ENCODE measurements around the gene GHDC.
"Not testable (repeated sequence)": the region's sequence is repeated elsewhere in the genome, so short reads cannot be mapped to it uniquely, and the experiment has no call there.

The GHDC gene, protein sequence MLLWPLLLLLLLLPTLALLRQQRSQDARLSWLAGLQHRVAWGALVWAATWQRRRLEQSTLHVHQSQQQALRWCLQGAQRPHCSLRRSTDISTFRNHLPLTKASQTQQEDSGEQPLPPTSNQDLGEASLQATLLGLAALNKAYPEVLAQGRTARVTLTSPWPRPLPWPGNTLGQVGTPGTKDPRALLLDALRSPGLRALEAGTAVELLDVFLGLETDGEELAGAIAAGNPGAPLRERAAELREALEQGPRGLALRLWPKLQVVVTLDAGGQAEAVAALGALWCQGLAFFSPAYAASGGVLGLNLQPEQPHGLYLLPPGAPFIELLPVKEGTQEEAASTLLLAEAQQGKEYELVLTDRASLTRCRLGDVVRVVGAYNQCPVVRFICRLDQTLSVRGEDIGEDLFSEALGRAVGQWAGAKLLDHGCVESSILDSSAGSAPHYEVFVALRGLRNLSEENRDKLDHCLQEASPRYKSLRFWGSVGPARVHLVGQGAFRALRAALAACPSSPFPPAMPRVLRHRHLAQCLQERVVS

DNA sequence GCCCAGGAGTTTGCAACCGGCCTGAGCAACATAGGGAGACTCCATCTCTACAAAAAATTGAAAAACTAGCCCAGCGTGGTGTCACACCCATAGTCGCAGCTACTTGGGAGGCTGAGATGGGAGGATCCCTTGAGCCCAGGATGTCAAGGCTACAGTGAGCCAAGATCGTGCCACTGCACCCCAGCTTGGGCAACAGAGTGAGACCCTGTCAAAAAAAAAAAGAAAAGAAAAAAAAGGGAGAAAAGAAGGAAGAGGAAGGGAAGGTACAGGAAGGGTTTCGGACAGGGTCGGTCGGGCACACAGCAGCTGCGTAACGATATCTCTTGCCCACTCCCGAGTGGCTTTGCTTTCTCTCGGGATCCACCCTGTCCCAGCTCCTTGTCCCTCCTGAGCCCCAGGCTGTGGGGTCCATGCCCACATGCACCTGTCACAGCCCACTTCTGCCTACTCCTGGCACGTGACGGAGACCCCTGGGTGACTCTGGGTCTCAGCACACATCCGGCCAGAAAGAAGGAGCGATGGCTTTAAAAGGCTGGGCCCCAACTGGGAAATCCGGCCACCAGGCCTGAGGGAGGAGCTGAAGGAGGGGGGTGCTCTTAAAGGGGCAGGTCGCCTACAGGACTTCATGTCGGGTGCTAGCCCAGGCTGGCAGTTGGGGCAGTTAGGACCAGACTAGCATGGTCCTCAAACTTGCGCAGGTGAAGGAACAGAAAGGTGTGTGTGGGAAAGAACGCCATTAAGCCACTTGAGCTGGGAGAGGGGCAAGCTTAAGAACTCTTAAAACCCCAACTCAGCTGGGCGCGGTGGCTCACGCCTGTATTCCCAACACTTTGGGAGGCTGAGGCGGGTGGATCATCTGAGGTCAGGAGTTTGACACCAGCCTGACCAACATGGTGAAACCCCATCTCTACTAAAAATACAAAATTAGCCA is at the start of gene GHDC:
Gene GHDC, minus strand, starts transcription at position 526 of the 931 bp plus-strand sequence. CDS start 913 bp downstream, outside the sequence.
- DNase-seq: peak; percentile 81

DNA sequence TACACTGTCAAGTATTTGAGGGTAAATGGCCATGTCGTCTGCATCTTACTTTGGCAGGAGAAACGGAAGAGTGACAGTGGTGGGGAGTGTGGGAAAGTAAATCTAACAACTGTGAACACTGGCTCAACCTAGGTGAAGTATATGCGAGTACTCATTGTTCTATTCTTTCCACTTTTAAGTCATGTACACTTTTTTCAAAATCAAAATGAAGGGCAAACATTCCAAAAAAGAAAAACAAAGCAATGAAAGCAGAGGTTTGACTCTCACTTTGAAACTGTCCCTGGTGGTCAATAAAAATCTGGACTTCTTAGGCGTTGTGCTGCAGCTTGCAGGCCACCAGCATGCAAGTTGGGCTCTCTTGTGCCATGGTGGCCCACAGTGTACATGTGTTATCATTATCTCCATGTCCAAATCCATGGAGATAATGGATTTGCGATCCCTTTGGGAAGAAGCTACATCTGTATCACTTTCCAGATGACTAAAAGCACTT is 49.2 kb upstream of the GHDC start:
- DNase-seq: no peak

DNA sequence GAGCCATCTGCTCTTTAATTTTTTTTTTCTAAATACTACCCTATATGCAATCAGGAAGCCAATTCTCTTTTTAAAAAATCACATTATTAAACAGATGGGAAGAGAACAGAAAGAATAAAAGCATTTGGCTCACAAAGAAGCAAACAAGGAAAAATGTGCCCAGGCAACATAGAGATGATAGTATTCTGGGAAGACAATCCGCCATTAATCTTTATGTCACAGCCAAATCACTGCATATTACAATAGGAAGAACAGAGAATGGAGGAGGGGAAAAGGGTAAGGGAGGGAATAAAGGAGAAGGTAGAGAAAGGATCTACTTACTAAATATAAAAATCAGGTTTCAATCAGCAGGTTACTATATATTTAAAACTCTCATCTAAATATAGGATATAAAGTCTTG is 47.6 kb upstream of the GHDC start:
- DNase-seq: no peak

DNA sequence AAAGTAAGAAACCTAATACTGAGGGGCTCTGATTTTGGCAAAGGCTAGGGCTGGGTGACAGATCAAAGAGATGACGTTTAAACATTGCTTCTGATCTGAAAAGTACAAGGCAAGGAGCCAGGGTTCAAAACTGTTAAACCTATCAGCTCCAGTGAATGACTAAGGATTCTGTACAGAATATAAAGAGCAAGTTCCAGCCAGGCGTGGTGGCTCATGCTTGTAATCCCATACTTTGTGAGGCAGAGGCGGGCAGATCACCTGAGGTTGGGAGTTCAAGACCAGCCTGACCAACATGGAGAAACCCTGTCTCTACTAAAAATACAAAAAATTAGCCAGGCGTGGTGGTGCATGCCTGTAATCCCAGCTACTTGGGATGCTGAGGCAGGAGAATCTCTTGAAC is 46.6 kb upstream of the GHDC start:
- not testable (repeated sequence) for DNase-seq

DNA sequence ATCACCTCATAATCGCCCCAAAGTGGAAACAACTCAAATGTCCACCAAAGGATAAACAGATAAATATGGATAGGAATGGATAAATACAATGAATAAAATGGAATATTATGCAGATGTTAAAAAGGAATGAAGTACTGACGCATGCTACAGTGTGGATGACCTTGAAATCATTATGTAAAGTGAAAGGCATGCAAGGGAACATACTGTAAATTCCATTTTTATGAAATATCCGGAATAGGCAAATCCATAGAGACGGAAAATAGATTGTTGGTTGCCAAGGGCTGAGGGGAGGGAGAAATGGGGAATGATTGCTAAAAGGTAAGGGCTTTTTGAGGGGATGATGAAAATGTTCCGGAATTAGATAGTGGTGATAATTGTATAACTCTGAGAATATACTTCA is 45.9 kb upstream of the GHDC start:
- no peak for DNase-seq

DNA sequence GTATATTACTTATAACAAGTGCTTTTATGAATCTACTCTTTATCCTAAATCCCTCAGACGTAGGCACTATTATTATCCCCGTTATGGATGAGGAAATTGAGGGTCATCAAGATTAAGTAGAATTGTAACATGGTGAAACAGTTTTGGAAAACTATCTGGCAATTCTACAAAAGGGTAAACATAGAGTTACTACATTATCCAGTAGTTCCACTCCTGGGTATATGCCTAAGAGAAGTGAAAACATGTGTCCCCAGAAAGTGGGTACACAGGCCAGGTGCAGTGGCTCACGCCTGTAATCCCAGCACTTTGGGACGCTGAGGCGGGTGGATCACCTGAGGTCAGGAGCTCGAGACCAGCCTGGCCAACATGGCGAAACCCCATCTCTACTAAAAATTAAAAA is 45.3 kb upstream of the GHDC start:
- DNase-seq: not testable (repeated sequence)

DNA sequence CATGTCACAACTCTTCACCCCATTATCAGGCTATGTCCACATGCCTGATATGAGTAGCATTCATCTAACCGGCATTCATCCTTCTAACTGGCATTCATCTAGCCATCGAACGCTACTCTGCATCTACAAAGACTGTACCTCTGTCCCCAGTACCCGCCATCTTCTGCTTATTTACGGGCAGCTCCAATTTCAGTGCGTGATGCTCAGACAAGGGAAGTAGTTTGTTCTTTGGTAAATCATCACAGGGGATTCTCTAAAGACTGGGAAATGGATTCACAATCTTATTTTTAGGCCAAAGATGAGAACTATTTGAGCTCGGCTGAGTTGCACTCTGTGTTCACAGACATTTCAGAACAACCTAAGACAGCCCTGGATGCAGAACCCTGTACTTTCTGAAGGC is 42.5 kb upstream of the GHDC start:
- no peak for DNase-seq

DNA sequence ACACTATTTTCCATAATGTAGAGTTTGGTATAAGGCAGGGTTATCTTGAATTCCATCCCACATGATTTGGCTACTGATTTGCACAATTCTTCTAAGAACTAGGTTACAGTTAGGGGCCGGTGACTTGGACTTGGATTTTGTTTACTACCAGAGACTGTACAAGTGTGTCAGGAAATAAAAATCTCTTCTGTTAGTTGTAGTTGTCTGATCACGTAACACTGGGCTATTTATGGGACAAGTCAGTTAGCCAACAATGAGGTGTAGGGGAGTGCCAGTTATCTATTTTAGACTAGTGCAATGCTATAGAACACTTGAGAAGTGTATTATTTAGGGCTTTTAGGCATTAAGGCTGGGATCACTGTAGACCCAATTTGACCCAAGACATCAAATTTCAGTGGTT is 39.7 kb upstream of the GHDC start:
- DNase-seq: no peak

DNA sequence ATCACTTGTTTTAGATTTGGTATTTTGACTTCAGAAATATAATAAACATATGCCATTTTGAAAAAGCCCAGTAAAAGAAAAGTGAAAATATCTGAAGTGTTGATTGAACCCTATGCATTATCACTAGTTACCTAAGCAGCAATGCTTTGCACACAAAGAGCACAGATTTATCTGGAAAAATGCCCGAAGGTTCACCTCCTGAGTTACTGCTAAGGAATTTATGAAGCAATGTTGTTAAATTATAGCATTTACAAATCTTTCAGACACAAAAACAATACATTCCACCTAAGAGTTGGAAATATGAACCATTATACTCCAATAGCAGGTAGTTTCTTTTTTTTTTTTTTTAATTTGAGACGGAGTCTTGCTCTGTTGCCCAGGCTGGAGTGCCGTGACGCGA is 38.9 kb upstream of the GHDC start:
- DNase-seq: no peak

DNA sequence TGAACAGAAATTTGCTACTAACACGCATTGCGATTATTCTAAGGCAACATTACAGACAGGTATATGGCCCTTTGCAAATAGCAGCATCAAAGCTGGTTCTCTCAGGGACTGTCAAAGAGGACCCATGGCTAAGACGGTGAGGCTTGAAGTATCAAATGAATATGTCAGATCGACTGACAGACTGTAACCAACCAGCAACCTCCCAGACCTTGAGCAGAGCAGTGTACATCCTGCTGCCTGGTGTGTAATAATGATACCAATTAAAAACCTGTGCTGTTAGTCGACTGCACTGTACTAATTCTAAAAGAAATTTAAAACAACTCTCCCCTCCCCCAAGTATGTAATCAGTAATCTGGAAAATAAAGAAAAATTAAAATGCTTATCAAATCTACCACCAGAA is 35.9 kb upstream of the GHDC start:
- DNase-seq: no peak

DNA sequence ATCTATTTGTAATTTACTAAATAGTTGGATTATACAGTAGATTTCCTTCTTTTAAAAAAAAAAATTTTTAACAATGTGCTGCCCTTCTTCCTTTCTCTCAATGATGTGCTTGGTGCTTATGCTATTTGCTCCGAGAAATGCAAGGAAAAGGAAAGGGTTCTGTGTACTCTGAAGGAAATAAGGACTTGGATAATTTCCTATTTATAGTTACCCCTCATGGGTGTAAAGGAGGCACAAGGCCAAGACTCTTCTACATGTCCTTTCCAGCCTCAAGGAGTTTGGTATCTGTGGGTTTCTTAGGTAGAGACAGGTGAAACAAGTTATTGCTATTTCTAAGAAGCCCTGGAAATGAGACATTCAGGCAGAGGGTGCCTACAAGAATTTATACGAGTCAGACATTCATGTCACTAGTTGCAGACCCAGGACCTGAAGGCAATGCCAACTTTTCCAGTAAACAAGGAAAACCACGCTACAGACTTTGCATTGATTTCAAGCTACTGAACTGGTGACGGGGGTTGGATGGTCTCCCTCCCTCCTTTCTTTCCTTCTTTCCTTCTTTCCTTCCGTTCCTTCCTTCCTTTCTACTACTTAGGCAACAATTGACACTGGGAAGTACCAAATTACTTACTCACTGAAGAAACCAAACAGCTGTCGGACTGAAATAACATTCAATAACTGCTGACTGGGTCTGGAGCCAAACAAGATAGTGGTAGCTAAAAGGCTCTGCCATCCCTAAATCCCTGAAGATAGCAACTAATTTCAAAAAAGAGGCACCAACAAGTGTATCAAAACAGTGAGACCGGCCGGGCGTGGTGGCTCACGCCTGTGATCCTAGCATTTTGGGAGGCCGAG is 33.8 kb upstream of the GHDC start:
- DNase-seq: no peak

DNA sequence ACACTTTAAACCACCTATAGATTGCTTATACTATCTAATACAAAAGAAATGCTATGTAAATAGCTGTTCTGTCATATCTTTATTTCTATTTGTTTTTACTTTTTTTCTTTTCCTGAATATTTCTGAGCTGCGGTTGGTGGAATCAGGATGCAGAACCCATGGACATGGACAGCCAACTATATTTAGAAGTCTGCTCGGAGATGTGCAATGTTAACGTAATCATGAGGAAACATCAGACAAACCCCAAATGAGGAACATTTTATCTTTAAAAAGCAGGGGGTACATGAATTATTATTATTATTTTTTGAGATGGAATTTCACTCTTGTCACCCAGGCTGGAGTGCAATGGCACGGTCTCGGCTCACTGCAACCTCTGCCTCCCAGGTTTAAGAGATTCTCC is 31.4 kb upstream of the GHDC start:
- DNase-seq: no peak

DNA sequence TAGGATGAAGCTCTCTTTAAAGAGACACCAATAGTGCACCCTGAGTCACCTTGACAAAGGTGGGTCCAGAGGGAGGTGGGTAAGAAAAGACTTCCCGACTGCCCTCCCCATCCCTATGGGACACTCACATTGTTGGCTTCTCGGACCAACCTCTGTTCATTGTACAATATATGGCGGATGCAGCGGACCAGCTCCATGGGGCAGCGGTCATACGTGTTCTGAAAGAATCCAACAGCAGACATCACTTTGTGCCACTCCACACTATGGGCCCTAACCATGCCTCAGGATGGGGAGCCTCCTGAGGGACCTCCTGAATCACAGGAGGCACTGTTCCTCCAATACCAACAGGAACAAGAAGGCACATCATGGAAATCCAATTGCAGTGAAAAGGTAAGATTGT is 30.4 kb upstream of the GHDC start:
- DNase-seq: no peak

DNA sequence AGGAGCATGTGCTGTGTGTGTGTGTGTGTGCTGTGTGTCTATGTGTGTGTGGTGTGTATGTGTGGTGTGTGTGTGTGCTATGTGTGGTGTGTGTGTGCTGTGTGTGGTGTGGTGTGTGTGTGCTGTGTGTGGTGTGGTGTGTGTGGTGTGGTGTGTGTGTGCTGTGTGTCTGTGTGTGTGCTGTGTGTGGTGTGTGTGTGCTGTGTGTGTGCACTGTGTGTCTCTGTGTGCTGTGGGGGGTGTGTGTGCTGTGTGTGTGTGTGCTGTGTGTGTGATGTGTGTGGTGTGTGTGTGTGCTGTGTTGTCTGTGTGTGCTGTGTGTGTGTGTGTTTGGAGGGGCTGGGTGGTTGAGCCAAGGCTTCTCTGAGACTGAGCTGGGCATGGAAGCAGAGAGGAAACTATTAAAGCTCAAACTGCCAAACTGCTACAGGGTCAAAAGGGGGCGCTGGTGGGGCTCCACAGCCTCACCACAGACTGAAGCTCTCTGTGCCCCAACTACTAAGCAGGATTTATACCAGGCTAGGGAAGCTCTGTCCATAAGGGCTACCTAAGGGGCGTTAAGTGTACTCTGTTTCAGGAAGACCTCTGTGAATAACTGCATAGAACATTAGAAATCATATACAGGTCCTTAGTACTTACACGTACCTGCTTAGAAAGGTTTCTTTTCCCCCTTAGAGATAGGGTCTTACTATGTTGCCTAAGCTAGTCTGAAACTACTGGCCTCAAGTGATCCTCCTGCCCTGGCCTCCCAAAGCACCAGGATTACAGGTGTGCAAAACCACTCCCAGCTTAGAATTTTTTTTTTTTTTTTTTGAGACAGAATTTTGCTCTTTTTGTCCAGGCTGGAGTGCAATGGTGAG is 27.8 kb upstream of the GHDC start:
- peak; percentile 48 for DNase-seq

DNA sequence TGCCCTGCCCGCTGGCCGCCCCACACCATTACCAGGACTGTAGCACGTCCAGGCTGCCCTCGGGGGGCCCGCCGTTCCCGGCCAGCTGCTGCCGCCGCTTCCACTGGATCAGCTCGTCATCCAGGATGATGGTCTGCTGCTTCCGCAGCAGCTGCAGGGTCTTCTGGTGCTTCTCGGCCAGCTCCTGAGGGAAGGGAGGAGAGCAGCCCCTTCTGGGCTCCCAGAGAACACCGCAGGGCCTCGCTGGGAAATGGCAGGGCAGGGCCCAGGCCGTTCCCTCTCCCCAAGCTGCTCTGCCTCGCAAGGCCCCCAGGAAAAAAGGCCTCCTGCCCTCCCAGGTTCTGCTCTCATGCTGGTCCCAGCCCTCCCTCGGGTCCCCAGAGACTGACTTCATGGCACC is 25.0 kb upstream of the GHDC start:
- not testable (repeated sequence) for DNase-seq

DNA sequence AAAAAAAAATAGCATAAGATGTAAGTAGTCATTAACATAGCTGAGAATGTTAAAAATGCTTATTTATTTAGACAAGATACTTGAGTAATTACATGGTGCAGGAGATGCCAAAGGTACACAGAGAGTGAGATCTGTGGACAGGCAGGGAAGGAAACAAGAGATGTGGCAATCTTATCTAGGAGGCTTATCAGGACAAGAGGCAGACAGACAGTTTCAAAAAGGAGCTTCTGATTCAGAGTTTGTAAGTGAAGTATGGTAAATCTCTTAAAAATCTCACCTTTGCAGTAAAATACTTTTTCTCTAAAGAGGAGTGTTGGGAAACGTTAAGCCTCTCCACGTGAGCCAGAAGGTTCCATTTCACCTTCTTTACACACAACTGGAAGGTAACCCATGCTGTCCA is 19.9 kb upstream of the GHDC start:
- DNase-seq: no peak

DNA sequence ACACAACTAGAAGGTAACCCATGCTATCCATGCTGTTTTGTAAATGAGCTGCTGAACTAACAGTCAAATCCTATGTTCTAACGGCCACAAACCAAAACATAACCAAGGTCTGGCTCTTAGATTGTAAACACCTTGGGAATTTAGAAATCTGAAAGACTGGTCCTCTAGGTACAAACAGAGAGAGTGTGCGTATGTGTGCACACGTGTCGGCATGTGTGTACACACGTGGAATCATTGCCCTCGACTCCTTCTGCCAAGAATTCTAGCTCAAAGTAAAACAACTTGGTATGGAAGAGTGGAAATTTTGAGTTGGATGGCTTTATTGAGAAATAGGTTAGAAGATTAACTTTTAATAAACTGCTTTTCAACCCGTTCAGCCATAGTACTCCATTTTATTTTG is 18.1 kb upstream of the GHDC start:
- no peak for DNase-seq

DNA sequence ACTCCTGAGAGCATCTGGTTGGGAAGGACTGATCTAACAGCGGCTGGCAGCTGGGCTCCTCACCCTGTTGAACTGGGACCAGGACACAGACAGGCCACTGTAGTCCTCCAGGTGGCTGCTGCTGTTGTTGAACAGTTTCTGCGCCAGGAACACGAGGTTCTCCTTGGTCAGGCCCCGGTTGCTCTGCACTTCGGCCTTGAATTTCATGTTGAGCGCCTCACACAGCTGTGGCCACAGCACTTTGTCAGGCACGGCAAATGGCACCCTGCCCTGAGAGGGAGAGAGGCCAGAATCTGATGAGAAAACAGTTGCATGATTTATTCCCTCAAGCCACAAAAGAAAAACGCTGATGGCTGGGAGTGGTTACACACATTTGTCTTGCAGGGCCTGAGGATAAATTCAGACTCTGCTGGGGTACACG is 17.6 kb upstream of the GHDC start:
- DNase-seq: not testable (repeated sequence)

DNA sequence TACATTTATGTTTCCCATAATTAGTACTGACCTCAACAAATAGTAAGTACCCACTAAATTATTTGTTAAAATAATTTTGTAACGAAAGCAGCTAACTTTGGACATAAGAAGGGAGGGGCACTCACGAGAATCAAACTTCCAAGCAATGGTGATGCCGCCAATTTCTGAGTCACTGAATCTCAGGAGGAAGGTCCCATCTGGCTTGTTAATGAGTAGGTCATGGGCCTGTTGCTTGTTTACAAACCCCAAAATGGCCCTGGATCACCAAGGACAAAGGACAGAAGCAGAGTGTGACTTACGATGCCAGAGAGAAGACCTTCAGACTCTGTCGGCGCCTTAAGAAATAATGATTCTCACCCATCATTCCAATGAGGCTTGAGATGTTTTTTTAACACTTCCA is 15.8 kb upstream of the GHDC start:
- no peak for DNase-seq

DNA sequence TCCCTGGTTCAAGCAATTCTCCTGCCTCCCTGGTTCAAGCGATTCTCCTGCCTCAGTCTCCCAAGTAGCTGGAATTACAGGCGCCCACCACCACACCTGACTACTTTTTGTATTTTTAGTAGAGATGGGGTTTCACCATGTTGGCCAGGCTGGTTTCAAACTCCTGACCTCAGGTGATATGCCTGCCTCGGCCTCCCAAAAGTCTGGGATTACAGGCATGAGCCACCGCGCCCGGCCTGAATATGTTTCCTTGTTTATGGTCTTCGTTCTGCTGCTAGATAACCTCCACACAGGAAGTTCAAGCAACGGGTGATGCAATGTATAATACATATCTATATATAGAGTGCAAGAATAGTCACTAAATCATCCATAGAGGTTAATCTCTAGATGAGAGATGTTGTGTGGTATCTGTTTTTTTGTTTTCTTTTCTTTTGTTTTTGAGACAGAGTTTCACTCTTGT is 11.9 kb upstream of the GHDC start:
- not testable (repeated sequence) for DNase-seq

DNA sequence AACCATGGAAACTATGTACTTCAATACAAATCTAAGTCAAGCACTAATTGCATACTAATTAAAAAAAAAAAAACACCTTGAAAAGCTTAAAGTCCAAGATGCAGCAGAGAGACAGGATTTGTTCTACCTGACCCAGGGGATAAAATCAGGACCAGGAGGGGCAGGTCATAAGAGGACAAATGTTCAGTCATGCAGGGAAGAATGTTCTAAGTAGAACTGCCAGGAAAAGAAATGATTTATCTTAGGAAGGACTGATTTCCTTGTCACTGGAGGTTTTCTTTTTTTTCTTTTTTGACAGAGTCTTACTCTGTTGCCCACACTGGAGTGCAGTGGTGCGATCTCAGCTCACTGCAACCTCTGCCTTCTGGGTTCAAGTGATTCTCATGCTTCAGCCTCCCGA is 9.1 kb upstream of the GHDC start:
- no peak for DNase-seq
